ES-I3 (cell line): ENCODE results near the gene MACF1.
A peak's percentile ranks its signal among the peaks of the same experiment; 100 is the strongest.

Experiments used
- H3K36me3 ChIP-seq: 2 replicates; pipeline ENCODE4 v1.6.1; 2013; ENCODE audit warnings: mild to moderate bottlenecking, low read length, control low read depth, moderate library complexity; ENCODE audit not compliant: insufficient read depth
- H3K4me1 ChIP-seq: 2 replicates; pipeline ENCODE4 v1.6.1; 2013; ENCODE audit warnings: mild to moderate bottlenecking, control low read depth, low read length; ENCODE audit not compliant: insufficient read depth
- H3K9ac ChIP-seq: 2 replicates; pipeline ENCODE4 v1.6.1; 2013; ENCODE audit warnings: low read depth, mild to moderate bottlenecking, low read length, moderate library complexity
- H3K9me3 ChIP-seq: 2 replicates; pipeline ENCODE4 v1.6.1; 2013; ENCODE audit warnings: mild to moderate bottlenecking, low read length, moderate library complexity; ENCODE audit not compliant: control insufficient read depth, insufficient read depth

Gene MACF1

DNA sequence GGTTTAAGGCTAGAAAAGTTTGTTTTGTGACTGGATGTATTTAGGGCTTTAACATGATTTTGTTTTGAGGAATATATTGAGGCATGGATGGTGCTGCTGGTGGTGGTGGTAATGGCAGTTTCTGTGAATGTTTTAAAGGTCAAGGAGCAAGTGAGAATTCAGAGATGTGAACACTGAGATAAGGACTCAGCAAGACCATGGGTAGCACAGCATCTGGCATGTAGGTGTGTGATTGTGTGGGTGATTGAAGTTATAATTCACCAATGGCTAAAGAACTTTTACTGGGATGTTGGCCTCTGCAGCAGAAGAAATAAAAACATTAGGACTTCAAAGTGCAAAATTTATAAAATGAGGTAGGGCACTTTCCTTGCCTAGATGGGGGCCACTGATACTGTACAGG lies 65.9 kb downstream of the MACF1 start:
- H3K9me3 ChIP-seq: no peaks in the 10 kb centered on the region
- H3K4me1 ChIP-seq: peaks cover 32% of the 10 kb centered on the region
- H3K36me3 ChIP-seq: no peaks in the 10 kb centered on the region
- 0 out of 2 replicates have a peak overlapping the region, but pooled peaks have one; percentile 5 for H3K9ac ChIP-seq

DNA sequence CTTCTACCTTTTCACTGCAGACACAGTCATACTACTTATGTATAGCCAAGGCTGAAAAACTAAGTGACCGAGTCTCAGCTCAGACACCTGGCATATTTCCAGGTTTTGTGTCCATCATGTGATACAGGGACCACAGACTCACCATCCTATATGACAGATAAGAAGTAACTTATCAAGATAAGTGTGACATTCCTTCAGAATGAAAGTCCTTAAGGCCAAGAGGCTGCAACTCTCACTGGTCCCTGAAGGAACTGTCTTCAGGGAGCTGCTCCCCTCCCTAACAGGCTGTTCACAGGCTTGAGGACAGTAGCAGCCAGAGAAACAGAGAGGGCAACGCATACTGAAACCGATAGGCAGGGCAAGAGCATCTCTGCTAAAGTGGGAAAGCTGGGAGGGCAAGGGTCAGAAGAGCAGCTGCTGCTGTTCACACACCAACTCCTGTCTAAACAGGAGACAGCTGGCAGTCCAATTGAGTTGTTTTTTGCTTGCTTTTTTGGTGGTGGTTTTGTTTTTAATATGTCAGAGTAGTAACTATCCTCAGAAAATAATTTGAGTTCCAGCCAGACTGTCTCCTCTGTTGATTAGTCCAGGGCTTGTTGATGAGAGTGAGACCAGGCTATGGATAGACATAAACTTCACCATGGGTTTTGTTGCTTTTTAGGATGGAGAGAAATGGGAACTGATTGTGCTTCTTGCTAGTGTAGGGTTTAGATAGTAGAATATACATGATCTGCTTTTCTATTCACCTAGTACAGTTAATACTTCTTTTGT lies 67.7 kb downstream of the MACF1 start:
- Histone ChIP-seq H3K9me3 (no peaks in the 10 kb centered on the region), H3K4me1 (peaks cover 33% of the 10 kb centered on the region), H3K36me3 (no peaks in the 10 kb centered on the region), H3K9ac (no peak overlapping the region)

DNA sequence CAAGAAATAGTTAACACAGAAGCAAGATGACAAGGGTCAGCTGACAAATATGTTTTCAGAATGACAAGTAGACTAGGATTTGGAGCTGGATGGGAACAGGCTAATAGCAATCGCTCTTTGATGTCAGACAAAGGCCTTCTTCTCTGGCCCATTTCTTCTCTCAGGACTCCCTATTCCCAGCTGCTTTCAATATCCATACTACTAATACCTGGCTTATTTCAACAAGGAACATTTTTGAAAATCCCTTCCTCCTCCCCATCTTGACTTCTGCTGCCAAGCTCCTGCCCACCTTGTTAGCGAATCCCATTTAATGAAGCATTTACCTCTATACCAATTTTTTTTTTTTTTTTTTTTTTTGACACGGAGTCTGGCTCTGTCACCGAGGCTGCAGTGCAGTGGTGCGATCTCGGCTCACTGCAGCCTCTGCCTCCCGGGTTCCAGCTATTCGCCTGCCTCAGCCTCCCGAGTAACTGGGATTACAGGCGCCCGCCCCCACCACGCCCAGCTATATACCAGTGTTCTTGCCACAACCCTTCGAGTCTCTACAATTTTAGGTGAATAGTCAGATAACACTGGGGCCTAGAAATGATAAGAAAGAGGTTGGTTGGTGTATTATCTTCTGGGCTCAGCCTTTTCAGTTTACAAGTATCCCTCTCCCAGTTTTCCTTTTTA lies 68.4 kb downstream of the MACF1 start:
- H3K9me3 ChIP-seq: no peaks in the 10 kb centered on the region
- H3K9ac ChIP-seq: no peak overlapping the region
- no peaks in the 10 kb centered on the region for H3K36me3 ChIP-seq
- H3K4me1 ChIP-seq: peaks cover 40% of the 10 kb centered on the region

DNA sequence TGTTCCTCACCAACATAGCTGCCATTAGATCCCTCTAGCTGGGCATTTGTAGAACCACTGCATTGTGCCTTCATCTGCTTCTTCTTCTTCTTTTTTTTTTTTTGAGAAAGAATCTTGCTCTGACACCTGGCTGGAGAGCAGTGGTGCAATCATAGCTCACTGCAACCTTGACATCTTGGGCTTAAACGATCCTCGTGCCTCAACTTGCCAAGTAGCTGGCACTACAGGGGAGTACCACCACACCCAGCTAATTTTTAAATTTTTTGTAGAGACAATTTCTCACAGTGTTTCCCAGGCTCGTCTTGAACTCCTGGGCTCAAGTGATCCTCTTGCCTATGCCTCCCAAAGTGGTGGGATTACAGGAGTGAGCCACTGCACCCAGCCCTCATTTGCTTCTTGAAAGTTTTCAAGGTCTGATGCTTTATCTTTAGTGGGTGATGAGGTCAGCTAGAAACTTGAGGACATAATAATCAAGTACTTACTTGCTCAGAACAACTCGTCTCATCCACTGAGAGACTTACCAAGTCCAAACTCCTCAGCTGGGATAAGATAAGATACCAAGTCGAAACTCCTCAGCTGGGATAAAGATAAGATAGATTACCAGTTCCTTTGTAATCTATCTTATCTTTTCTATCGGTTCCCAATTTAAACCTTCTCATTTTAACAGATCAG lies 71.5 kb downstream of the MACF1 start:
- Histone ChIP-seq H3K9me3 (no peaks in the 10 kb centered on the region), H3K4me1 (peaks cover 43% of the 10 kb centered on the region), H3K9ac (no peak overlapping the region), H3K36me3 (no peaks in the 10 kb centered on the region)

DNA sequence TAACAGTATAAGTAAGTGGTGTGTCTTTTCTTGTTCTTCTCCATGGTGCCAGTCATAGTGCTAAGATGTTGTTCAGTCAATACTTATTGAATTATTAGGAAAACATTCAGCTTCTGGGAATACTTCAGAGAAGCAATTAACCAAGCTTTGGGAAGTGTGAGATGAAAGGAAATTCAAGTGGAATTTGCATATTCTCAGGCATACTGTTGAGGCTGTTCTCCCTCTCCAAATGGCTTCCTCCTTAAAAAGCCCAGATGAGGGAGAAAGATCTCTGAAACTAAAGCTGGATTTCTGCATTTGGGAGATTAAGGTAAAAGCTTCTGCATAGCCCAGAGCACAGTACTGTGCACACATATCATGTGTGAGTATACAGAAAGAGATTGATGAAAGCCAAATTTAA lies 73.4 kb downstream of the MACF1 start:
- Histone ChIP-seq H3K36me3 (0 out of 2 replicates have a peak, but pooled peaks cover under 1% of the 10 kb centered on the region), H3K9ac (no peak overlapping the region)

DNA sequence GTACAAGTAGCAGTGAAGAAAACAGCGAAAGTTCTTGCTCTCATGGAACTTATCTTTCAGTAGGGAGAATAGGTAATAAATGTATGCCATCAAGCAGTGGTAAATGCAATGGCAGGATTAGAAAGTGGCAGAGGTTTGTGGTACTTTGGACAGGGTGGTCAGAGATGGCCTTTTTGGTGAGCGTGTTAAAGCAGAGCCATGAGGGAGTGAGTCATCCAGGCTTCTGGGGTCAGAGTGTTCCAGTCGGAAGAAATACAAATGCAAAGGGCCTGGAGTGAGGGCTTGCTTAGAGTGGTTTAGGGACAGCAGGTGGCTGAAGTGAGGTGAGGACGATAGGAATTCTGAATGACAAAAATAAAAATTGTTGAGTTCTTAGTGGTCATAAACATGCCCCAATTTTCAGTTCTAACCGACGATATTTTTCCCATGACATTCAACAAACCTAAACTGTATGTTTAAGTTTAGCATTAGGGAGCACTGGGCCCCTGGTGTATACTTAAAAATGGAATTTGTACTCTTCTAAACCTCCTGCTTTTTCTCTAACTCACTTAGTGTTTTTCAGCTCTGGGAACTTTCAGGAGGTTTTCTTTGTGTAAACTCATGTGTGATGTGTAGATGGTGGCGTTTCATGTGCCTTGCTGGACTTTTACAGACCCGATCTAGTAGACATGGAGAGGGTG lies 78.2 kb downstream of the MACF1 start:
- no peaks in the 10 kb centered on the region for H3K9me3 ChIP-seq
- peaks cover 40% of the 10 kb centered on the region for H3K4me1 ChIP-seq
- H3K9ac ChIP-seq: no peak overlapping the region
- peaks cover 31% of the 10 kb centered on the region for H3K36me3 ChIP-seq

More for the DNA sequence above, 73.4 kb downstream of the MACF1 start:
- H3K9me3 ChIP-seq: no peaks in the 10 kb centered on the region
- peaks cover 51% of the 10 kb centered on the region for H3K4me1 ChIP-seq

DNA sequence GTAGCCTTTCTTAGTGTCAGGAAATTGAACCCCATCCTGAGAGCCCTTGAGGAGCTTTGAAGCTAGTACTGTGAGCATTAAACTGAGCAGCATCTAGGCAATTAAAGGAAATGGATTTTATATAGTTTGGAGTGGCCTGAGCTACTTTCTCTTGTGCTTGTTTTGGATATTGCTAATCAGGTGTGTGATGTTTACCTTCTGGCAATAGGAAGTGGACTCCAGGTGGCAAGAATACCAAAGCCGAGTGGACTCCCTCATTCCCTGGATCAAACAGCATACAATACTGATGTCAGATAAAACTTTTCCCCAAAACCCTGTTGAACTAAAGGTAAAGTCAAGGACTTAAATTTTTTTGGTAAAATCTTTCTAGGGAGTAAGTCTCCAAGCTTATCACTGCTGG lies 79.4 kb downstream of the MACF1 start:
- Histone ChIP-seq H3K9ac (no peak overlapping the region), H3K9me3 (no peaks in the 10 kb centered on the region), H3K36me3 (peaks cover 37% of the 10 kb centered on the region), H3K4me1 (peaks cover 29% of the 10 kb centered on the region)

DNA sequence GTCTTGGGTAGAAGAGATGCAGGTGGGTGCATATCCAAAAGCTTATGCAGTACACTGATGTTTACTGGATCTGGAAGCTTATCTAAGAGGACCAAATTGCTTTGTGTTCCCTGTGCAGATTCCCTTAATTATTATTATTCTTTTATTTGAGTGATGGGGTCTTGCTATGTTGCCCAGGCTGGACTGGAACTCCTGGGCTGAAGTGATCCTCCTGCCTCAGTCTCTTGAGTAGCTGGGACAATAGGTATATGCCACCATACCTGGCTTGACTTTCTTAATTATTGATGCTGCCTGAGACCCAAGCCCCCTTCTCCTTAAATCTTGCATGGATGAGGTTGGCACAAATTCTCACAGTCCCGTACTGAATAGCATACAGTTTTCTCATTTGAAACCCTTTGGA lies 83.0 kb downstream of the MACF1 start:
- no peaks in the 10 kb centered on the region for H3K9me3 ChIP-seq
- peaks cover 12% of the 10 kb centered on the region for H3K4me1 ChIP-seq
- peaks cover 47% of the 10 kb centered on the region for H3K36me3 ChIP-seq
- no peak overlapping the region for H3K9ac ChIP-seq

DNA sequence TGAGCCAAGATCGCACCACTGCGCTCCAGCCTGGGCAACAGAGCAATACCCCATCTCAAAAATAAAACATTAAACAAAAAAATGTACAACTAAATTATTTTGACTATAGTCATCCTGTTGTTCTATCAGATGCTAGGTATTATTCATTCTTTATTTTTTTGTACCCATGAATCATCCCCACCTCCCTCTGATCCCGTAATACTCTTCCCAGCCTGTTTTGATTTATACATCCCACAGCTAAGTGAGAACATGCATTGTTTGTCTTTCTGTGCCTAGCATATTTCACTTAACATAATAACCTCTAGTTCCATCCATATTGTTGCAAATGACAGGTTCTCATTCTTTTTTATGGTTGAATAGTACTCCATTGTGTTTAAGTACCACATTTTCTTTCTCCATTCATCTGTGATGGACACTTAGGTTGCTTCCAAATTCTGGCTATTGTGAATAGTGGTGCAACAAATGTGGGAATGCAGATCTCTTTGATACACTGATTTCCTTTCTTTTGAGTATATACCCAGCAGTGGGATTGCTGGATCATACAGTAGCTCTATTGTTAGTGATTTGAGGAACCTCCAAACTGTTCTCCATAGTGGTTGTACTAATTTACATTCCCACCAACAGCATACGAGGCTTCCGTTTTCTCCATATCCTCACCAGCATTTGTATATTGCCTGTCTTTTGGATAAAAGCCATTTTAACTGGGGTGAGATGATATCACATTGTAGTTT lies 84.4 kb downstream of the MACF1 start:
- H3K9me3 ChIP-seq: no peaks in the 10 kb centered on the region
- peaks cover 50% of the 10 kb centered on the region for H3K36me3 ChIP-seq
- no peaks in the 10 kb centered on the region for H3K4me1 ChIP-seq
- no peak overlapping the region for H3K9ac ChIP-seq

DNA sequence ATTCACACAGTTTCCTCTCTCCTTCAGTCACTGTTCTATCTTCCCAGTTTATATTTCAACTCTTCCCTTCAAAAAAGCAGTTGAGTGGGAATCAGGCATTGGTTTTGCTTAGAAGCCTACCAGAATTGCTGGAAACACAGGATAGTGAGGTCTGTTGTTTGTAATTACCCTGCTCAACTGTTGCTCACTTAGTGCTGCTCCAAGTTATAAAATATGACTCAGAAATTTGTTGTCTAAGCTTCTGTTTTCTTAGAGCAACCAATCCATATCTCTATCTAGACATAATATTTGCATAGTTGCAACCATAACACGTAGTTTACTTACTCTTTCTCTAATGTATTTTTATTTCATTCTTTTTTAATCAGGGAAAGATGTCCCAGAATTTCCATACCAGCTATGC lies 87.9 kb downstream of the MACF1 start:
- H3K36me3 ChIP-seq: peaks cover 49% of the 10 kb centered on the region
- no peak overlapping the region for H3K9ac ChIP-seq
- no peaks in the 10 kb centered on the region for H3K9me3 ChIP-seq
- H3K4me1 ChIP-seq: no peaks in the 10 kb centered on the region

DNA sequence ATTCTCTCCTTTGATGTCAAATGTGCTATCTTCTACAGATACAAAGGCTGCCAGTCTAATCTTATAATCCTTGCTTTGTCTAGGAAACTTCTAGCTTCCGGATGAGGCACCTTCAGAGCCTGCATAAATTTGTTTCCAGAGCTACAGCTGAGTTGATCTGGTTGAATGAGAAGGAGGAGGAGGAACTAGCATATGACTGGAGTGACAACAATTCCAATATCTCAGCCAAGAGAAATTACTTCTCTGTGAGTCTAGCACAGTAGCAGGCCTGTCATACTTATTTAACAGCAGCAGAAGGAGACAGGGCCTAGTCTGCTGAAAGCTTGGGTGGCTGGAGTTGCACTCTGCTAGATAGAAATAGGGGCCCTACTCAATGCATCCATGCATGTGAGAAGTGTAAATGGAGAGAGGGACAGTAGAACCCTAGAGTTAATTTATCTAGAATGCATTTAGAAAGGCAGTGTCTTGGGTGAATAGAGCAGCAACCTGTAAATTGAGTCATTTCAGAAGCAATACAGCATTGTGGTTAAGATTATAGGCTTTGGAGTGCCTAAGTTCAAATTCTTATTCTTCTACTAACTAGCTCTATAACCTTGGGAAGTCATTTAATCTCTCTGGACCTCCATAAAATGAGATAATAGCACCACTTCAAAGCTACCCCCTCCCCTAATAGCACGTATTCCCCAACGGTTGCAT lies 89.0 kb downstream of the MACF1 start:
- peaks cover 48% of the 10 kb centered on the region for H3K36me3 ChIP-seq
- H3K9me3 ChIP-seq: no peaks in the 10 kb centered on the region
- no peaks in the 10 kb centered on the region for H3K4me1 ChIP-seq
- no peak overlapping the region for H3K9ac ChIP-seq

DNA sequence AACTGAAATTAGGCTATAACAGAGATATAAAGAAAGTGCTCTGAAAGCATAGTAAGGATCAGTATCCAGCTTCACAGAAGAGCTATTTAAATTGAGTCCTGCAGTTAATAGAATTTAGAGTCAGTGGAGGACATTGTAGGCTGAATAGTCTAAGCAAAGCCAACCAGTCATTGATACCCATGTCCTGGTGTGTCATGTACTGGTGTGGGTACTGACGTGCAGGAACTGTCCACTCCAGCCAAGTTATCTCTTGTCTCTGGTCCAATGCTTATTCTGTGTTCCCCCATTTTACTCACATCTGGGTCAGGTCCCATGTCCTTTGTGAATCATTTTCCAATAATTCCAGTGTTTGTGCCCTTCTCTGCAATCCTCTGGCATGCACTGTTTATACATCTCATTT lies 90.0 kb downstream of the MACF1 start:
- H3K9ac ChIP-seq: no peak overlapping the region
- H3K36me3 ChIP-seq: peaks cover 43% of the 10 kb centered on the region
- H3K4me1 ChIP-seq: no peaks in the 10 kb centered on the region
- no peaks in the 10 kb centered on the region for H3K9me3 ChIP-seq

DNA sequence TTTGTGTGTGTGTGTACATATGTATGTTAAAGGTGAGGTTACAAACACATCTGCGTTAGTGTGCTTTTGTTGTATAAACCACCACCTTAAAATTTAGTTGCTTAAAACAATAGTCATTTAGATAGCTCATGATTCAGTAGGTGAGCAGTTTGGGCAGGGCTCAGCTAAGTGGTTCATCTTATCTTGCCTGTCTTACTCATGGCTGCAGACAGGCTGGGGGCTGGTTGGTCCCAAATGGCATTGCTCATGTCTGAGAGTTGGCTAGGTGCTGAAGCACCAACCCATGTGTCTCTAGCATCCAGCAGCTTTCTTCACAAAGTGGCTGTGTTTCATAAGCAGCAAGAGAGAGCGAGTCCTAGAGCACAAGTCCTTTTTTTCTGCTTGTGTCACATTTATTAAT lies 91.4 kb downstream of the MACF1 start:
- H3K36me3 ChIP-seq: peaks cover 55% of the 10 kb centered on the region
- no peaks in the 10 kb centered on the region for H3K9me3 ChIP-seq
- no peak overlapping the region for H3K9ac ChIP-seq
- H3K4me1 ChIP-seq: no peaks in the 10 kb centered on the region
